ENCODE data around the gene CCDC102B.
"Not testable (repeated sequence)": the region's sequence is repeated elsewhere in the genome, so short reads cannot be mapped to it uniquely, and the experiment has no call there.

Gene CCDC102B

GRCh38 chr18:68965817-68966216 is 167.9 kb downstream of the CCDC102B start:
- no peak for DNase-seq (ENCODE audit: low read depth in 4 of 4, low spot score in 1 of 4)

GRCh38 chr18:68969027-68969426 is 171.1 kb downstream of the CCDC102B start:
- no peak for DNase-seq (ENCODE audit: low read depth in 4 of 4, low spot score in 1 of 4)

- no peak for DNase-seq (ENCODE audit: low read depth in 4 of 4, low spot score in 1 of 4)
Observed at GRCh38 chr18:68972176-68972575, 174.3 kb downstream of the CCDC102B start.

GRCh38 chr18:68979737-68980136 is 181.9 kb downstream of the CCDC102B start:
- DNase-seq (ENCODE audit: low read depth in 4 of 4, low spot score in 1 of 4), result no peak

- DNase-seq (ENCODE audit: low read depth in 4 of 4, low spot score in 1 of 4), result no peak
Observed at GRCh38 chr18:68983126-68983525, 185.2 kb downstream of the CCDC102B start.

- no peak for DNase-seq (ENCODE audit: low read depth in 4 of 4, low spot score in 1 of 4)
Observed at GRCh38 chr18:68984342-68984741, 186.5 kb downstream of the CCDC102B start.

GRCh38 chr18:68985172-68985820 is 187.4 kb downstream of the CCDC102B start:
- DNase-seq (ENCODE audit: low read depth in 4 of 4, low spot score in 1 of 4), result no peak

GRCh38 chr18:68991286-68991685 is 193.4 kb downstream of the CCDC102B start:
- DNase-seq (ENCODE audit: low read depth in 4 of 4, low spot score in 1 of 4), result no peak

GRCh38 chr18:68992719-68993482 is 195.0 kb downstream of the CCDC102B start:
- no peak for DNase-seq (ENCODE audit: low read depth in 4 of 4, low spot score in 1 of 4)

- DNase-seq (ENCODE audit: low read depth in 4 of 4, low spot score in 1 of 4), result no peak
Observed at GRCh38 chr18:68995675-68996074, 197.8 kb downstream of the CCDC102B start.

GRCh38 chr18:68997845-68998244 is 200.0 kb downstream of the CCDC102B start:
- no peak for DNase-seq (ENCODE audit: low read depth in 4 of 4, low spot score in 1 of 4)

- no peak for DNase-seq (ENCODE audit: low read depth in 4 of 4, low spot score in 1 of 4)
Observed at GRCh38 chr18:69000366-69000765, 202.5 kb downstream of the CCDC102B start.

- no peak for DNase-seq (ENCODE audit: low read depth in 4 of 4, low spot score in 1 of 4)
Observed at GRCh38 chr18:69002233-69002632, 204.4 kb downstream of the CCDC102B start.

- not testable (repeated sequence) for DNase-seq (ENCODE audit: low read depth in 4 of 4, low spot score in 1 of 4)
Observed at GRCh38 chr18:69006212-69006611, 208.3 kb downstream of the CCDC102B start.

- no peak for DNase-seq (ENCODE audit: low read depth in 4 of 4, low spot score in 1 of 4)
Observed at GRCh38 chr18:69008538-69008937, 210.7 kb downstream of the CCDC102B start.

- DNase-seq (ENCODE audit: low read depth in 4 of 4, low spot score in 1 of 4), result no peak
Observed at GRCh38 chr18:69021211-69021805, 223.4 kb downstream of the CCDC102B start.

- DNase-seq (ENCODE audit: low read depth in 4 of 4, low spot score in 1 of 4), result no peak
Observed at GRCh38 chr18:69022426-69022825, 224.5 kb downstream of the CCDC102B start.

- DNase-seq (ENCODE audit: low read depth in 4 of 4, low spot score in 1 of 4), result no peak
Observed at GRCh38 chr18:69031571-69031970, 233.7 kb downstream of the CCDC102B start.

- DNase-seq (ENCODE audit: low read depth in 4 of 4, low spot score in 1 of 4), result no peak
Observed at GRCh38 chr18:69032009-69032408, 234.1 kb downstream of the CCDC102B start.

- DNase-seq (ENCODE audit: low read depth in 4 of 4, low spot score in 1 of 4), result no peak
Observed at GRCh38 chr18:69035756-69036155, 237.9 kb downstream of the CCDC102B start.

GRCh38 chr18:69044215-69044614 is 246.3 kb downstream of the CCDC102B start:
- DNase-seq (ENCODE audit: low read depth in 4 of 4, low spot score in 1 of 4), result no peak

GRCh38 chr18:69064063-69064462 is 266.2 kb downstream of the CCDC102B start:
- DNase-seq (ENCODE audit: low read depth in 4 of 4, low spot score in 1 of 4), result no peak

Data from stimulated activated CD4-positive, alpha-beta T cell treated with anti-CD3 and anti-CD28 coated beads, Interleukin-1b, Interleukin-23, amount 100 ng/mL, for 24 hours (primary cell).